Keratinocyte (primary cell): ENCODE measurements around the gene TBC1D22B. TPM values are rescaled to one million over a fixed set of nuclear protein-coding genes. Genes with fewer than 3 reads are reported as not detected.

Experiments
- DNase-seq: peaks from one replicate; pipeline ENCODE4 v3.0.0-alpha.2; 2011; ENCODE audit warnings: low read depth, missing footprints, low spot score
- FAIRE-seq: peaks from 2 replicates; lab custom pipeline; 2011; peaks lifted over from hg19 to GRCh38; lab: Jason Lieb, UNC
- H2AFZ ChIP-seq: 2 replicates; pipeline ENCODE4 v1.6.0; 2012; ENCODE audit warnings: low read length, control low read depth, inconsistent platforms; ENCODE audit not compliant: control insufficient read depth
- H3K27ac ChIP-seq: 2 replicates; pipeline ENCODE4 v1.5.1; 2011; ENCODE audit warnings: low read length; ENCODE audit not compliant: control insufficient read depth, insufficient read depth
- H3K27me3 ChIP-seq: 3 replicates; pipeline ENCODE4 v1.6.0; 2011; ENCODE audit warnings: low read length; ENCODE audit not compliant: control insufficient read depth, insufficient read depth; ENCODE audit errors: extremely low read depth
- H3K36me3 ChIP-seq, 2 experiments: 2 replicates in 1 of 2; 3 replicates in 1 of 2; pipeline ENCODE4 v1.5.1; 2011; ENCODE audit warnings: low read length in 2 of 2, mild to moderate bottlenecking in 1 of 2; ENCODE audit not compliant: control insufficient read depth in 2 of 2, insufficient read depth in 2 of 2; ENCODE audit errors: extremely low read depth in 1 of 2
- H3K4me1 ChIP-seq: 3 replicates; pipeline ENCODE4 v1.5.1; 2011; ENCODE audit warnings: low read length; ENCODE audit not compliant: control insufficient read depth, insufficient read depth; ENCODE audit errors: extremely low read depth
- H3K4me2 ChIP-seq: 3 replicates; pipeline ENCODE4 v1.6.0; 2011; ENCODE audit warnings: low read depth, low read length; ENCODE audit not compliant: control insufficient read depth, insufficient read depth; ENCODE audit errors: extremely low read depth
- H3K4me3 ChIP-seq, 3 experiments: fragments of 200-600 bp in 1 of 3; sonication (generic) in 1 of 3; 2 replicates in 2 of 3; 3 replicates in 1 of 3; pipeline ENCODE4 v1.5.1; 2011 to 2016; ENCODE audit warnings: low read length in 3 of 3, mild to moderate bottlenecking in 3 of 3, control low read depth in 2 of 3, inconsistent platforms in 1 of 3, low read depth in 1 of 3, mixed read lengths in 1 of 3, mixed run types in 1 of 3, moderate library complexity in 1 of 3; ENCODE audit not compliant: control insufficient read depth in 2 of 3, insufficient read depth in 2 of 3; ENCODE audit errors: extremely low read depth in 1 of 3
- H3K79me2 ChIP-seq: 2 replicates; pipeline ENCODE4 v1.6.0; 2012; ENCODE audit warnings: low read length; ENCODE audit not compliant: control insufficient read depth, insufficient read depth
- H3K9ac ChIP-seq: 3 replicates; pipeline ENCODE4 v1.6.0; 2011; ENCODE audit warnings: low read length; ENCODE audit not compliant: control insufficient read depth, insufficient read depth; ENCODE audit errors: extremely low read depth
- H3K9me1 ChIP-seq: 3 replicates; pipeline ENCODE4 v1.6.0; 2011; ENCODE audit warnings: low read length; ENCODE audit not compliant: control insufficient read depth, insufficient read depth; ENCODE audit errors: extremely low read depth
- H3K9me3 ChIP-seq: 2 replicates; pipeline ENCODE4 v1.5.1; 2012; ENCODE audit warnings: low read depth, low read length; ENCODE audit not compliant: control insufficient read depth
- H4K20me1 ChIP-seq: 3 replicates; pipeline ENCODE4 v1.6.0; 2011; ENCODE audit warnings: low read length; ENCODE audit not compliant: control insufficient read depth, insufficient read depth; ENCODE audit errors: extremely low read depth
- EZH2 ChIP-seq: IDR thresholded peaks from one replicate; pipeline ENCODE4 v1.6.1; 2012; ENCODE audit warnings: inconsistent platforms, mild to moderate bottlenecking, low read length, moderate library complexity
- dilution Hi-C: fragments of 300-500 bp; cut with MboI; formaldehyde crosslinking; loops from one replicate; pipeline ENCODE4 v1.7.0; 2020; ENCODE audit warnings: low sequenced_read_pairs; ENCODE audit not compliant: extremely low pct_ligation_motif_present
- polyA plus RNA-seq, 5 experiments: library from polyadenylated mRNA; depleted of rRNA in 3 of 5; stranded (reverse) in 3 of 5; stranded (forward) in 1 of 5; unstranded in 1 of 5; fragments of >200 nt; gene quantifications; 1 replicate in 1 of 5; 2 replicates in 3 of 5; 3 replicates in 1 of 5; pipeline versions ENCODE4 v1.2.1 to v1.2.3, GENCODE V29; 2011 to 2012; ENCODE audit warnings: missing spikeins in 2 of 5, low read depth in 1 of 5, low replicate concordance in 1 of 5
- TF ChIP-seq, protein P1 (sequence below), 3 experiments: IDR thresholded peaks in 1 of 3; conservative IDR thresholded peaks in 1 of 3; optimal IDR thresholded peaks in 1 of 3; 2 replicates in 2 of 3; 3 replicates in 1 of 3; pipeline versions ENCODE3 to v1.5.1; 2011; ENCODE audit warnings: low read length in 3 of 3, mild to moderate bottlenecking in 3 of 3, moderate library complexity in 2 of 3, control low read depth in 1 of 3, inconsistent platforms in 1 of 3; ENCODE audit not compliant: insufficient read depth in 2 of 3; ENCODE audit errors: extremely low read depth in 1 of 3

Gene TBC1D22B
- polyA plus RNA-seq, 1 donor (not counting 4 experiments of a cell fraction or from before 2014, with no cell fraction given) = 5.9 TPM

DNA sequence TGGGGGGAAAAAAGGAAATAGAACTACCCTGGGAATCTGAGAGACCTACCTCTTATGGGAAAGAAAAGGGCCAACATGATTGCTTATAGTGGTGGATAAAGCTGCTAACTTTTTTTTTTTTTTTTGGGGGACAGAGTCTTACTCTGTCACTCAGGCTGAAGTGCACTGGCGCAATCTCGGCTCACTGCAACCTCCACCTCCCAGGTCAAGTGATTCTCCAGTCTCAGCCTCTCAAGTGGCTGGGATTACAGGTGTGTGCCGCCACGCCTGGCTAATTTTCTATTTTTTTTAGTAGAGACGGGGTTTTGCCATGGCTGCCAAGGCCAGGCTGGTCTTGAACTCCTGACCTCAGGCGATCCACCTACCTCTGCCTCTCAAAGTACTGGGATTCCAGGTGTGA lies 39.5 kb upstream of the TBC1D22B start:
- no peak overlapping the region for H2AFZ ChIP-seq
- no peaks in the 10 kb centered on the region for H3K9me1 ChIP-seq
- FAIRE-seq = no peak
- peaks cover 10% of the 10 kb centered on the region for H3K4me1 ChIP-seq
- H4K20me1 ChIP-seq = no peaks in the 10 kb centered on the region
- no peak for TF ChIP-seq EZH2
- TF ChIP-seq, protein P1, sequence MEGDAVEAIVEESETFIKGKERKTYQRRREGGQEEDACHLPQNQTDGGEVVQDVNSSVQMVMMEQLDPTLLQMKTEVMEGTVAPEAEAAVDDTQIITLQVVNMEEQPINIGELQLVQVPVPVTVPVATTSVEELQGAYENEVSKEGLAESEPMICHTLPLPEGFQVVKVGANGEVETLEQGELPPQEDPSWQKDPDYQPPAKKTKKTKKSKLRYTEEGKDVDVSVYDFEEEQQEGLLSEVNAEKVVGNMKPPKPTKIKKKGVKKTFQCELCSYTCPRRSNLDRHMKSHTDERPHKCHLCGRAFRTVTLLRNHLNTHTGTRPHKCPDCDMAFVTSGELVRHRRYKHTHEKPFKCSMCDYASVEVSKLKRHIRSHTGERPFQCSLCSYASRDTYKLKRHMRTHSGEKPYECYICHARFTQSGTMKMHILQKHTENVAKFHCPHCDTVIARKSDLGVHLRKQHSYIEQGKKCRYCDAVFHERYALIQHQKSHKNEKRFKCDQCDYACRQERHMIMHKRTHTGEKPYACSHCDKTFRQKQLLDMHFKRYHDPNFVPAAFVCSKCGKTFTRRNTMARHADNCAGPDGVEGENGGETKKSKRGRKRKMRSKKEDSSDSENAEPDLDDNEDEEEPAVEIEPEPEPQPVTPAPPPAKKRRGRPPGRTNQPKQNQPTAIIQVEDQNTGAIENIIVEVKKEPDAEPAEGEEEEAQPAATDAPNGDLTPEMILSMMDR (optimal IDR thresholded peaks at IDR 0.05 in 1 of 3, IDR thresholded peaks at IDR 0.05 in 1 of 3, conservative IDR thresholded peaks at IDR 0.05 in 1 of 3; ENCODE audit: extremely low read depth in 1 of 3, insufficient read depth in 2 of 3, low read length in 3 of 3) = no peak
- H3K9me3 ChIP-seq = no peaks in the 10 kb centered on the region
- no peaks in the 10 kb centered on the region for H3K27me3 ChIP-seq
- dilution Hi-C loops = no loop called here
- no peak overlapping the region for H3K4me2 ChIP-seq
- no peak for DNase-seq
- H3K4me3 ChIP-seq = no peak overlapping the region
- H3K79me2 ChIP-seq = no peaks in the 10 kb centered on the region
- H3K36me3 ChIP-seq = no peaks in the 10 kb centered on the region
- no peak overlapping the region for H3K27ac ChIP-seq
- no peak overlapping the region for H3K9ac ChIP-seq

DNA sequence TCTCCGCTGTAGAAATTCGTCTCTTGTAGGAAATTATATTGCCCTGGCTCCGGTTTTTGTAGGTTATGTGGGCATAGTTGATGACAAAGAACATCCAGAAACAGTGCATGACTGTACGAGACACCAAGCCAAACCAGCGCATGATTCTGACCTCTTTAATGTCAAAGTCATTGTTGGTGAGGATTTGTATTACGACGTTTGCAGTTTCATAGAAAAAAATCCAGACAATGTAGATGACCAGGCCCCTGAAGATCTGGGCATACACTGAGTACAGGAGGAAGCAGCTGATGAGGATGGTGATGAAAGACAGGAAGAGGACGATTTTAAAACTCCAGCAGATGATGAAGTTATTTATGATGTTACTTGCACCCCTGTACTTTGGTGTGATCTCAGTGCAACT lies 39.1 kb upstream of the TBC1D22B start:
- DNase-seq (no peak), FAIRE-seq (no peak)
- Histone ChIP-seq H3K9me3 (no peaks in the 10 kb centered on the region), H3K4me3 (no peak overlapping the region), H3K79me2 (no peaks in the 10 kb centered on the region), H3K36me3 (no peaks in the 10 kb centered on the region), H3K9me1 (no peaks in the 10 kb centered on the region), H3K4me1 (peaks cover 11% of the 10 kb centered on the region), H4K20me1 (no peaks in the 10 kb centered on the region), H2AFZ (no peak overlapping the region), H3K27me3 (no peaks in the 10 kb centered on the region), H3K4me2 (no peak overlapping the region), H3K9ac (no peak overlapping the region), H3K27ac (no peak overlapping the region)
- TF ChIP-seq, protein P1 (optimal IDR thresholded peaks at IDR 0.05 in 1 of 3, IDR thresholded peaks at IDR 0.05 in 1 of 3, conservative IDR thresholded peaks at IDR 0.05 in 1 of 3; ENCODE audit: extremely low read depth in 1 of 3, insufficient read depth in 2 of 3, low read length in 3 of 3) = no peak
- TF ChIP-seq EZH2 = no peak
- dilution Hi-C loops = no loop called here
